Trophoblast cell (in vitro differentiated cells and primary cell): ENCODE measurements around the gene DCDC2C.
A peak's percentile ranks its signal among the peaks of the same experiment; 100 is the strongest.

ENCODE experiments used
- DNase-seq, 2 donors: peaks; one replicate each; pipeline ENCODE4 v3.0.0-alpha.2; 2016
- H2AFZ ChIP-seq: 2 replicates; pipeline ENCODE4 v1.6.1; 2013; ENCODE audit warnings: low read length, moderate library complexity, mild to moderate bottlenecking; ENCODE audit not compliant: insufficient read depth, poor library complexity
- H2AK5ac ChIP-seq: 2 replicates; pipeline ENCODE4 v1.6.1; 2013; ENCODE audit warnings: mild to moderate bottlenecking, low read length
- H2BK120ac ChIP-seq: 2 replicates; pipeline ENCODE4 v1.6.1; 2013; ENCODE audit warnings: low read length, mild to moderate bottlenecking, moderate library complexity; ENCODE audit not compliant: insufficient read depth, poor library complexity
- H2BK12ac ChIP-seq: 2 replicates; pipeline ENCODE4 v1.6.1; 2013; ENCODE audit warnings: mild to moderate bottlenecking, low read length, moderate library complexity
- H2BK5ac ChIP-seq: 2 replicates; pipeline ENCODE4 v1.6.1; 2013; ENCODE audit warnings: low read length, low read depth, moderate library complexity, mild to moderate bottlenecking; ENCODE audit not compliant: poor library complexity
- H3K14ac ChIP-seq: 2 replicates; pipeline ENCODE4 v1.6.1; 2013; ENCODE audit warnings: mild to moderate bottlenecking, low read length
- H3K18ac ChIP-seq: 2 replicates; pipeline ENCODE4 v1.6.1; 2013; ENCODE audit warnings: mild to moderate bottlenecking, low read length
- H3K23ac ChIP-seq: 2 replicates; pipeline ENCODE4 v1.6.1; 2013; ENCODE audit warnings: low read length
- H3K27ac ChIP-seq: 2 replicates; pipeline ENCODE4 v1.5.1; 2013; ENCODE audit warnings: low read depth, mild to moderate bottlenecking, inconsistent platforms, low read length, moderate library complexity
- H3K27me3 ChIP-seq: 2 replicates; pipeline ENCODE4 v1.6.1; 2013; ENCODE audit warnings: inconsistent platforms, mild to moderate bottlenecking, low read length, moderate library complexity; ENCODE audit not compliant: insufficient read depth
- H3K36me3 ChIP-seq, 2 experiments: 1 replicate in 1 of 2; 2 replicates in 1 of 2; pipeline ENCODE4 v1.6.1; 2013; ENCODE audit warnings: low read length in 2 of 2, mild to moderate bottlenecking in 2 of 2, moderate library complexity in 1 of 2; ENCODE audit not compliant: insufficient read depth in 2 of 2, control insufficient read depth in 1 of 2
- H3K4ac ChIP-seq: 2 replicates; pipeline ENCODE4 v1.6.1; 2013; ENCODE audit warnings: low read depth, mild to moderate bottlenecking, low read length, moderate library complexity
- H3K4me1 ChIP-seq, 2 experiments: 1 replicate in 1 of 2; 2 replicates in 1 of 2; pipeline ENCODE4 v1.6.1; 2013; ENCODE audit warnings: low read length in 2 of 2, mild to moderate bottlenecking in 2 of 2, moderate library complexity in 1 of 2; ENCODE audit not compliant: insufficient read depth in 2 of 2, control insufficient read depth in 1 of 2
- H3K4me2 ChIP-seq: 2 replicates; pipeline ENCODE4 v1.6.1; 2013; ENCODE audit warnings: inconsistent platforms, mild to moderate bottlenecking, low read length, moderate library complexity
- H3K4me3 ChIP-seq: 2 replicates; pipeline ENCODE4 v1.5.1; 2013; ENCODE audit warnings: mild to moderate bottlenecking, low read depth, low read length, inconsistent platforms
- H3K79me1 ChIP-seq: one replicate; pipeline ENCODE4 v1.6.1; 2013; ENCODE audit warnings: low read length
- H3K79me2 ChIP-seq: 2 replicates; pipeline ENCODE4 v1.6.1; 2013; ENCODE audit warnings: low read length, mild to moderate bottlenecking; ENCODE audit not compliant: control insufficient read depth, insufficient read depth, poor library complexity
- H3K9ac ChIP-seq: 2 replicates; pipeline ENCODE4 v1.6.1; 2013; ENCODE audit warnings: mild to moderate bottlenecking, low read length
- H3K9me3 ChIP-seq: 2 replicates; pipeline ENCODE4 v1.6.1; 2013; ENCODE audit warnings: low read depth, mild to moderate bottlenecking, control low read depth, inconsistent platforms, low read length; ENCODE audit not compliant: insufficient read depth
- H4K12ac ChIP-seq: 2 replicates; pipeline ENCODE4 v1.6.1; 2013; ENCODE audit warnings: low read depth, mild to moderate bottlenecking, low read length, moderate library complexity
- H4K8ac ChIP-seq: 2 replicates; pipeline ENCODE4 v1.6.1; 2013; ENCODE audit warnings: low read depth, mild to moderate bottlenecking, low read length, moderate library complexity
- H4K91ac ChIP-seq: one replicate; pipeline ENCODE4 v1.6.1; 2013; ENCODE audit warnings: low read depth, mild to moderate bottlenecking, low read length, moderate library complexity
- WGBS: extraction: QIAGEN DNeasy Blood & Tissue Kit; methylation state at CpG from one replicate; pipeline ENCODE4 v1.1.7; 2013; ENCODE audit warnings: missing lambda C conversion rate; ENCODE audit not compliant: insufficient read length, insufficient coverage; ENCODE audit errors: extremely low coverage; 5-methylcytosine and 5-hydroxymethylcytosine counted together

DCDC2C gene

GRCh38 chr2:3872451-3872850, 169.1 kb downstream of the DCDC2C start:
- DNase-seq: peak in 1 of 2 donors; percentile 2
- H4K12ac ChIP-seq: no peak overlapping the region
- H3K14ac ChIP-seq: no peak overlapping the region
- no peaks in the 10 kb centered on the region for H3K79me2 ChIP-seq
- H2AFZ ChIP-seq: no peak overlapping the region
- no peaks in the 10 kb centered on the region for H3K36me3 ChIP-seq
- no peak overlapping the region for H2AK5ac ChIP-seq
- no peak overlapping the region for H3K9ac ChIP-seq
- no peak overlapping the region for H3K18ac ChIP-seq
- H3K27me3 ChIP-seq: no peaks in the 10 kb centered on the region
- H4K8ac ChIP-seq: no peak overlapping the region
- no peaks in the 10 kb centered on the region for H3K9me3 ChIP-seq
- H4K91ac ChIP-seq: no peak overlapping the region
- H3K4ac ChIP-seq: no peak overlapping the region
- no peak overlapping the region for H2BK12ac ChIP-seq
- H3K4me2 ChIP-seq: no peak overlapping the region
- no peaks in the 10 kb centered on the region for H3K79me1 ChIP-seq
- H3K4me3 ChIP-seq: no peak overlapping the region
- no peaks in the 10 kb centered on the region for H3K4me1 ChIP-seq
- WGBS: no CpG with 5 or more reads among the region's 3 CpGs
- H3K27ac ChIP-seq: no peak overlapping the region
- no peak overlapping the region for H3K23ac ChIP-seq
- no peak overlapping the region for H2BK120ac ChIP-seq
- H2BK5ac ChIP-seq: no peak overlapping the region

GRCh38 chr2:3873899-3874298, 170.5 kb downstream of the DCDC2C start:
- H3K18ac ChIP-seq: no peak overlapping the region
- no peak overlapping the region for H3K23ac ChIP-seq
- H3K27me3 ChIP-seq: no peaks in the 10 kb centered on the region
- no peaks in the 10 kb centered on the region for H3K79me1 ChIP-seq
- no peak overlapping the region for H4K91ac ChIP-seq
- no peak overlapping the region for H4K8ac ChIP-seq
- H4K12ac ChIP-seq: no peak overlapping the region
- H3K27ac ChIP-seq: no peak overlapping the region
- H3K4me1 ChIP-seq: no peaks in the 10 kb centered on the region
- H2AK5ac ChIP-seq: no peak overlapping the region
- no peak overlapping the region for H2AFZ ChIP-seq
- no peak overlapping the region for H3K14ac ChIP-seq
- no peak overlapping the region for H3K9ac ChIP-seq
- H3K4me3 ChIP-seq: no peak overlapping the region
- no peak for DNase-seq
- H3K4me2 ChIP-seq: no peak overlapping the region
- no CpG with 5 or more reads among the region's 2 CpGs for WGBS
- no peaks in the 10 kb centered on the region for H3K9me3 ChIP-seq
- H2BK12ac ChIP-seq: no peak overlapping the region
- H2BK120ac ChIP-seq: no peak overlapping the region
- H2BK5ac ChIP-seq: no peak overlapping the region
- no peak overlapping the region for H3K4ac ChIP-seq
- no peaks in the 10 kb centered on the region for H3K79me2 ChIP-seq
- H3K36me3 ChIP-seq: no peaks in the 10 kb centered on the region

GRCh38 chr2:3876221-3876620, 172.8 kb downstream of the DCDC2C start:
- no peak overlapping the region for H2AK5ac ChIP-seq
- H3K9ac ChIP-seq: no peak overlapping the region
- H3K79me1 ChIP-seq: no peaks in the 10 kb centered on the region
- H2BK12ac ChIP-seq: no peak overlapping the region
- no peaks in the 10 kb centered on the region for H3K79me2 ChIP-seq
- H3K14ac ChIP-seq: no peak overlapping the region
- no CpG with 5 or more reads among the region's 4 CpGs for WGBS
- H4K8ac ChIP-seq: no peak overlapping the region
- H3K23ac ChIP-seq: no peak overlapping the region
- H4K91ac ChIP-seq: no peak overlapping the region
- H4K12ac ChIP-seq: no peak overlapping the region
- no peak overlapping the region for H2BK5ac ChIP-seq
- DNase-seq: no peak
- H2BK120ac ChIP-seq: no peak overlapping the region
- no peaks in the 10 kb centered on the region for H3K27me3 ChIP-seq
- no peak overlapping the region for H2AFZ ChIP-seq
- H3K4me2 ChIP-seq: no peak overlapping the region
- no peak overlapping the region for H3K27ac ChIP-seq
- H3K4me1 ChIP-seq: no peaks in the 10 kb centered on the region
- H3K4ac ChIP-seq: no peak overlapping the region
- H3K4me3 ChIP-seq: no peak overlapping the region
- H3K9me3 ChIP-seq: no peaks in the 10 kb centered on the region
- no peak overlapping the region for H3K18ac ChIP-seq
- no peaks in the 10 kb centered on the region for H3K36me3 ChIP-seq

GRCh38 chr2:3876685-3877084, 173.3 kb downstream of the DCDC2C start:
- H3K4ac ChIP-seq: no peak overlapping the region
- WGBS: no CpG with 5 or more reads among the region's 3 CpGs
- no peak overlapping the region for H3K9ac ChIP-seq
- no peaks in the 10 kb centered on the region for H3K79me1 ChIP-seq
- no peak overlapping the region for H2BK12ac ChIP-seq
- H2AK5ac ChIP-seq: no peak overlapping the region
- no peak overlapping the region for H3K14ac ChIP-seq
- H3K4me2 ChIP-seq: no peak overlapping the region
- H3K27me3 ChIP-seq: no peaks in the 10 kb centered on the region
- no peak overlapping the region for H3K23ac ChIP-seq
- no peaks in the 10 kb centered on the region for H3K4me1 ChIP-seq
- H3K27ac ChIP-seq: no peak overlapping the region
- no peak for DNase-seq
- H4K8ac ChIP-seq: no peak overlapping the region
- no peak overlapping the region for H3K4me3 ChIP-seq
- H4K12ac ChIP-seq: no peak overlapping the region
- H3K79me2 ChIP-seq: no peaks in the 10 kb centered on the region
- H4K91ac ChIP-seq: no peak overlapping the region
- H3K9me3 ChIP-seq: no peaks in the 10 kb centered on the region
- H3K18ac ChIP-seq: no peak overlapping the region
- no peak overlapping the region for H2AFZ ChIP-seq
- no peaks in the 10 kb centered on the region for H3K36me3 ChIP-seq
- H2BK120ac ChIP-seq: no peak overlapping the region
- no peak overlapping the region for H2BK5ac ChIP-seq
